H1 (cell line): Measurements from ENCODE around the gene TEX55. TPM values are rescaled to one million over a fixed set of nuclear protein-coding genes. Genes with fewer than 3 reads are reported as not detected.

Source experiments
- CHD2 ChIP-seq: IDR thresholded peaks from 2 replicates; pipeline ENCODE4 v1.6.1; 2012; ENCODE audit warnings: low read length, improper control_type of control experiment
- CTCF ChIP-seq, 3 experiments: IDR thresholded peaks; 1 replicate in 2 of 3; 2 replicates in 1 of 3; pipeline versions ENCODE4 v1.5.1 to v1.6.1; 2011; ENCODE audit warnings: low read length in 3 of 3, mild to moderate bottlenecking in 3 of 3, inconsistent platforms in 2 of 3, low read depth in 1 of 3, moderate library complexity in 1 of 3; ENCODE audit not compliant: insufficient read depth in 1 of 3; ENCODE audit errors: control extremely low read depth in 1 of 3
- EGR1 ChIP-seq: IDR thresholded peaks from 2 replicates; pipeline ENCODE4 v1.6.1; 2011; ENCODE audit warnings: low read depth, low read length, borderline replicate concordance
- EP300 ChIP-seq, 2 experiments: IDR thresholded peaks; 1 replicate in 1 of 2; 2 replicates in 1 of 2; pipeline ENCODE4 v1.6.1; 2011 to 2012; ENCODE audit warnings: low read depth in 2 of 2, low read length in 2 of 2, mild to moderate bottlenecking in 2 of 2, borderline replicate concordance in 1 of 2, inconsistent platforms in 1 of 2, moderate library complexity in 1 of 2
- HDAC6 ChIP-seq: IDR thresholded peaks from one replicate; pipeline ENCODE4 v1.7.1; 2012; ENCODE audit warnings: low read depth, mild to moderate bottlenecking, inconsistent platforms, low read length, moderate library complexity
- KDM1A ChIP-seq: fragments of 200-600, 300-600 bp; sonication (generic); IDR thresholded peaks from 2 replicates; pipeline ENCODE4 v1.7.1; 2016; ENCODE audit warnings: mild to moderate bottlenecking, low read length, borderline replicate concordance
- KDM4A ChIP-seq: IDR thresholded peaks from one replicate; pipeline ENCODE4 v1.7.1; 2012; ENCODE audit warnings: low read depth, mild to moderate bottlenecking, moderate library complexity, low read length, inconsistent platforms; ENCODE audit not compliant: severe bottlenecking
- NANOG ChIP-seq: IDR thresholded peaks from 2 replicates; pipeline ENCODE4 v1.6.1; 2011; ENCODE audit warnings: low read length, low read depth, mild to moderate bottlenecking, inconsistent platforms; ENCODE audit not compliant: insufficient read depth, poor library complexity, severe bottlenecking
- POLR2A ChIP-seq, 2 experiments: IDR thresholded peaks; 1 replicate in 1 of 2; 2 replicates in 1 of 2; pipeline ENCODE4 v1.6.1; 2011; ENCODE audit warnings: low read depth in 2 of 2, low read length in 2 of 2, mild to moderate bottlenecking in 2 of 2; ENCODE audit errors: control extremely low read depth in 1 of 2
- SIN3A ChIP-seq, 2 experiments: IDR thresholded peaks in 1 of 2; conservative IDR thresholded peaks in 1 of 2; 2 replicates each; pipeline ENCODE4 v1.6.1; 2011 to 2012; ENCODE audit warnings: low read length in 2 of 2, improper control_type of control experiment in 1 of 2, low read depth in 1 of 2, mild to moderate bottlenecking in 1 of 2
- SIRT6 ChIP-seq: IDR thresholded peaks from one replicate; pipeline ENCODE4 v1.7.1; 2012; ENCODE audit warnings: low read length, inconsistent platforms
- USF2 ChIP-seq: IDR thresholded peaks from 2 replicates; pipeline ENCODE4 v1.6.1; 2011; ENCODE audit warnings: low read length, improper control_type of control experiment
- polyA plus RNA-seq, 7 experiments: library from polyadenylated mRNA; depleted of rRNA in 3 of 7; stranded (reverse) in 5 of 7; unstranded in 2 of 7; fragments of >200 nt in 5 of 7; fragments of 200-250 nt in 2 of 7; gene quantifications; 1 replicate in 5 of 7; 2 replicates in 1 of 7; 4 replicates in 1 of 7; pipeline versions ENCODE4 v1.2.1 to v1.2.3, GENCODE V29; 2011 to 2013; ENCODE audit warnings: missing spikeins in 2 of 7, mixed read lengths in 2 of 7
- total RNA-seq: library from RNA; stranded (reverse); fragmentation: NEBNext Ultra II Directional; extraction: Animal tissue kit (Norgen Biotek cat#: 25700); gene quantifications from 2 replicates; pipeline ENCODE4 v1.2.1, GENCODE V29; 2021

Gene TEX55
- total and polyA plus RNA-seq, 2 of the 8 experiments (the other 6 are each of a cell fraction or from before 2014, with no cell fraction given) = not detected

GRCh38 chr3:119173325-119173724 is 27.4 kb downstream of the TEX55 start, which contains the start of gene UPK1B (continued):
- TF ChIP-seq HDAC6 (no peak), POLR2A (IDR thresholded peaks at IDR 0.05; ENCODE audit: control extremely low read depth in 1 of 2, low read depth in 2 of 2, low read length in 2 of 2) (no peak), NANOG (no peak), USF2 (peak; percentile 77), EP300 (IDR thresholded peaks at IDR 0.05; ENCODE audit: borderline replicate concordance in 1 of 2, low read depth in 2 of 2, low read length in 2 of 2) (no peak), CHD2 (no peak), CTCF (IDR thresholded peaks at IDR 0.05; ENCODE audit: control extremely low read depth in 1 of 3, insufficient read depth in 1 of 3, low read depth in 1 of 3, low read length in 3 of 3) (no peak), SIN3A (conservative IDR thresholded peaks at IDR 0.05 in 1 of 2, IDR thresholded peaks at IDR 0.05 in 1 of 2; ENCODE audit: low read depth in 1 of 2, low read length in 2 of 2) (peak; percentile 74 to 88; a peak in 2 of 4 replicates), EGR1 (peak; percentile 74; the same call in 1 of the 2 replicates), SIRT6 (no peak), KDM1A (peak; percentile 46; the same call in 1 of the 2 replicates), KDM4A (no peak)
